Activated T-cell treated with anti-CD3 and anti-CD28 coated beads for 4 hours (primary cell): ENCODE data around the gene SHISAL1.

ENCODE experiments used
- DNase-seq: peaks from one replicate; pipeline ENCODE4 v3.0.0-alpha.2; 2020

SHISAL1 gene

GRCh38 chr22:44341431-44342346 is 28.9 kb upstream of the SHISAL1 start:
- DNase-seq: no peak

- no peak for DNase-seq
Measured at GRCh38 chr22:44340271-44341239, 27.8 kb upstream of the SHISAL1 start.

- no peak for DNase-seq
Measured at GRCh38 chr22:44338906-44339305, 26.2 kb upstream of the SHISAL1 start.

- DNase-seq: no peak
Measured at GRCh38 chr22:44338177-44338810, 25.5 kb upstream of the SHISAL1 start.

- DNase-seq: no peak
Measured at GRCh38 chr22:44337678-44338004, 24.9 kb upstream of the SHISAL1 start.

GRCh38 chr22:44336962-44337677 is 24.4 kb upstream of the SHISAL1 start:
- DNase-seq: no peak

GRCh38 chr22:44335903-44336803 is 23.4 kb upstream of the SHISAL1 start:
- no peak for DNase-seq

GRCh38 chr22:44335066-44335839 is 22.5 kb upstream of the SHISAL1 start:
- DNase-seq: no peak

GRCh38 chr22:44333847-44334635 is 21.3 kb upstream of the SHISAL1 start:
- no peak for DNase-seq

- DNase-seq: no peak
Measured at GRCh38 chr22:44332946-44333345, 20.2 kb upstream of the SHISAL1 start.

GRCh38 chr22:44331881-44332714 is 19.3 kb upstream of the SHISAL1 start:
- no peak for DNase-seq

GRCh38 chr22:44330744-44331660 is 18.3 kb upstream of the SHISAL1 start:
- no peak for DNase-seq

GRCh38 chr22:44330188-44330743 is 17.5 kb upstream of the SHISAL1 start:
- no peak for DNase-seq

- no peak for DNase-seq
Measured at GRCh38 chr22:44329179-44329796, 16.5 kb upstream of the SHISAL1 start.

- DNase-seq: no peak
Measured at GRCh38 chr22:44328762-44329161, 16.0 kb upstream of the SHISAL1 start.

- DNase-seq: no peak
Measured at GRCh38 chr22:44328326-44328725, 15.6 kb upstream of the SHISAL1 start.

- DNase-seq: no peak
Measured at GRCh38 chr22:44326491-44326885, 13.7 kb upstream of the SHISAL1 start.
